HEK293T (cell line): ENCODE measurements around the gene BGN.

ENCODE experiments used
- CTCF ChIA-PET: fragments of 350-600 bp; formaldehyde crosslinking; extraction: SDS; loops from one replicate; lab custom pipeline; 2021; ENCODE audit warnings: antibody characterized with exemption, inconsistent platforms; lab: Yijun Ruan, JAX
- POLR2A ChIA-PET: fragments of 350-600 bp; formaldehyde crosslinking; extraction: SDS; loops from one replicate; lab custom pipeline; 2020; ENCODE audit warnings: antibody characterized with exemption, inconsistent platforms; lab: Yijun Ruan, JAX
- DNase-seq: peaks from one replicate; pipeline ENCODE4 v3.0.0; 2012; ENCODE audit warnings: mixed read lengths; ENCODE audit errors: extremely low spot score
- ARNT ChIP-seq: fragments of 450-650 bp; IDR thresholded peaks from 2 replicates; pipeline ENCODE4 v1.6.1; 2017; ENCODE audit warnings: mild to moderate bottlenecking
- BHLHE40 ChIP-seq: fragments of 450-650 bp; IDR thresholded peaks from 2 replicates; pipeline ENCODE4 v1.6.1; 2016; ENCODE audit warnings: mild to moderate bottlenecking, moderate library complexity, borderline replicate concordance
- CTBP1 ChIP-seq: fragments of 450-650 bp; IDR thresholded peaks from 2 replicates; pipeline ENCODE4 v1.6.1; 2016; ENCODE audit warnings: borderline replicate concordance
- ELF4 ChIP-seq: fragments of 450-650 bp; IDR thresholded peaks from 2 replicates; pipeline ENCODE4 v1.6.1; 2017; ENCODE audit warnings: antibody characterized with exemption
- FOXA1 ChIP-seq: fragments of 450-650 bp; IDR thresholded peaks from 2 replicates; pipeline ENCODE4 v1.6.1; 2016; ENCODE audit warnings: mild to moderate bottlenecking
- FOXK2 ChIP-seq: fragments of 450-650 bp; IDR thresholded peaks from 2 replicates; pipeline ENCODE4 v1.6.1; 2016; ENCODE audit warnings: mild to moderate bottlenecking
- FOXM1 ChIP-seq: fragments of 450-650 bp; IDR thresholded peaks from 2 replicates; pipeline ENCODE4 v1.6.1; 2017; ENCODE audit warnings: mild to moderate bottlenecking, borderline replicate concordance
- HDGF ChIP-seq: fragments of 450-650 bp; IDR thresholded peaks from 2 replicates; pipeline ENCODE4 v1.6.1; 2017; ENCODE audit warnings: antibody characterized with exemption, borderline replicate concordance
- L3MBTL2 ChIP-seq: fragments of 450-650 bp; conservative IDR thresholded peaks from 2 replicates; pipeline ENCODE4 v1.6.1; 2016; ENCODE audit warnings: mild to moderate bottlenecking
- LEF1 ChIP-seq: fragments of 450-650 bp; IDR thresholded peaks from 2 replicates; pipeline ENCODE4 v1.6.1; 2017; ENCODE audit warnings: mild to moderate bottlenecking, borderline replicate concordance
- PKNOX1 ChIP-seq: fragments of 450-650 bp; IDR thresholded peaks from 2 replicates; pipeline ENCODE4 v1.6.1; 2016
- SP1 ChIP-seq: fragments of 450-650 bp; IDR thresholded peaks from 2 replicates; pipeline ENCODE4 v1.6.1; 2017
- SUZ12 ChIP-seq: fragments of 450-650 bp; IDR thresholded peaks from 2 replicates; pipeline ENCODE4 v1.6.1; 2016; ENCODE audit warnings: mild to moderate bottlenecking
- TARDBP ChIP-seq: fragments of 450-650 bp; IDR thresholded peaks from 2 replicates; pipeline ENCODE4 v1.6.1; 2016
- ZNF384 ChIP-seq: fragments of 450-650 bp; IDR thresholded peaks from 2 replicates; pipeline ENCODE4 v1.6.1; 2016

The BGN gene

DNA sequence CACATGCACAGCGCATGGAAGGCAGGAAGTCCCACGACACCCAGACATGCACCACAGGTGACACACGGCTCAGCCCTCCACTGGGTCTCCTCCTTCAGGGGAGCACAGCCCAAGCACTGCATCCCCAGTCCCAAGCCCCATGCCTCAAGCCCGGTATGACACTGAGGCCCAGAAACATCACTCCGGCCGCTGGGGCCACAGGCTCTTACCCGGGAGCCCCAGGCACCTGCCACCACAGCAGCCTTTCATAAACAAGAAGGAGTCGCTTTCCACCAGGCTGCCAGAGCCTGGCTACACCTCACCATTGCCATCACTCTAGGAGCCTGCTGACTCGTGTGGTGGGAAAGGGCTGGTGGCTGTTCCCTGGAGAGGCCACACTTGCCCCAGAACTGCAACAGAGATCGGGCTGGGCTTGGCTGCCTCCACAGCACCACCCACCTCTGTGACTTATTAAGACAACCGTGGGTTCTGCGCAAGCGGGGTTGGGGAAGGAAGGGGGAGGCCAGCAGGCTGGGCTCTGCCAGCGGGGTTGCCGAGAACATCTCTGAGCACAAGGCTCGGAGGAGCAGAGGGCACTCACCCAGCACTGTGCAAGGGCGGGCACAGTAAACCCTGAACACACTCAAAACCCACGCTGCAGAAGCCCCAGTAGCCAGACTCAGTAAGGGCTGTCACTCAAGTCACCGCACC, 28.9 kb upstream of the BGN start:
- no peak for DNase-seq
- no peak for TF ChIP-seq TARDBP
- no peak for TF ChIP-seq ELF4
- no peak for TF ChIP-seq LEF1
- ChIA-PET POLR2A (no interaction called here), CTCF (no interaction called here)

DNA sequence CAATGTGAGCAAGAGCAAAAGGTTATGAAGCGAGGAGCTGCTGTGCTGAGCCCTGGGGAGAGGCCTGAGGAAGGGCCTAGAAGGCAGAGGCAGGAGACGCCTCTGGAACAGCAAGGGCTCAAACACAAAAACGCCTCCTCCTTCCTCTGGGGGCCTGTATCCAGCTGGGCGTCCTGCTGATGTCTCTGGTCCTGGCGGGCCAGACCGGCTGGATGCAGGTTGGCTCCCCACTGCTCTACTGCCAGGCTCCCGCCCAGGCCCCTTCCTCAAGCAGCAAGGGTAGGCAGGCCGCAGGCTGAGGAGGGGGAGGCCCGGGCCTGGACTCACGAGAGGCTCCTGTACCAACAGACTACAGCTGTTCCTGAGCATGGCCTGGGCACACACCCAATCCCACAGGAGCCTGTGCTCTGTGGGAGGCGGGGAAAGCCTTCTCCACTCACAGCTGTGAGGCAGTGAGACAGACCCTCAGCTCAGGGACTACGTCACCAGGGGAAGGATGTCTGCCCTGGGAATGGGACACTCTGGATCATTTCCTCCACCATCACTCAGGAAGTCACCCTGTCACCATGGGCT, 26.7 kb upstream of the BGN start:
- no peak for DNase-seq

DNA sequence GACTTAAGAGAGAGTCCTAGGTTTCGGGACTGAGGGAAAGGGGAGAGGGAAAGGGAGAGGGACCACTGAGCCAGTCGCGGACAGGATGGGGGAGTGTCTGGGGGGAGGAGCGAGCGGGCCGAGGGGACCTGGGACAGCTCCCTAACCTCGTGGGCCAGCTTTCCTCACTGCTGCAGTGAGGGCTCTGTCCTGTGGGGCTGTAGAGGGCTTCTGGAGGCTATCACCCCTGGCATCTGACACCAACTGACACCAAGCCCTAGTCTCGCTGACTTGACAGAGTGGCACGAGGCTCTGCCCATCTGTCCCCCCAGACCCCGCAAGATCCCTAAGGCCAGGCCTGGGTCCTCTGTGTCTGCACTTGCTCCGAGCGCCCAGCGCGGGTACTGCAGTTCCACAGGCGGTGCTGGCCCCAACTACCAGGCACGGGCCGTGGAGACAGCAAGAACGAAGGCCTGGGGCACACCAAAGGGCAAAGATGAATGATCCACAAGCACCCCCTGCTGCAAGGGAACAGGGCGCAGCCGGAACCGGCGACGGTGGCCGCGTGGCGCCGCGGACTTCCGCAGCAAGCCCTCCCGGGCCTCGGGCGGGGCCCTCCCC, 24.9 kb upstream of the BGN start:
- no peak for TF ChIP-seq PKNOX1
- TF ChIP-seq ARNT = no peak
- no peak for TF ChIP-seq SUZ12
- TF ChIP-seq SP1 = no peak
- TF ChIP-seq HDGF = no peak
- TF ChIP-seq BHLHE40 = no peak
- TF ChIP-seq FOXA1 = no peak
- TF ChIP-seq CTBP1 = no peak
- ChIA-PET CTCF (interaction anchor here (0.8 to 3.2 kb wide), 5 partner anchors 9 to 41 kb away, joined by 4 to 17 read pairs (median 5); no protein-coding TSS in a partner anchor), POLR2A (interaction anchor here (0.6 kb wide), 1 partner anchor 9 kb away, joined by 3 read pairs; no protein-coding TSS in a partner anchor)
- peak; percentile 41 for DNase-seq

More for the DNA sequence above, 26.7 kb upstream of the BGN start:
- TF ChIP-seq CTBP1 (no peak), HDGF (no peak), ARNT (no peak), FOXK2 (no peak), SUZ12 (no peak), LEF1 (no peak)
- ChIA-PET POLR2A (no interaction called here), CTCF (no interaction called here)

GRCh38 chrX:153470411-153471363, 24.1 kb upstream of the BGN start, which contains the start of gene HAUS7:
HAUS7 (minus strand) TSS chrX:153470576; CDS start chrX:153470557, 19 bp downstream.
- peak; percentile 97 for DNase-seq
- ChIA-PET CTCF (interaction anchor here (0.8 to 3.2 kb wide), 6 partner anchors 9 to 41 kb away, joined by 4 to 17 read pairs (median 5); no protein-coding TSS in a partner anchor), POLR2A (no interaction called here)
- TF ChIP-seq PKNOX1 (peak; percentile 98), HDGF (no peak), L3MBTL2 (peak; percentile 81)

GRCh38 chrX:153471663-153472280, 23.0 kb upstream of the BGN start:
- POLR2A ChIA-PET = no interaction called here
- CTCF ChIA-PET = interaction anchor here (0.6 to 3.2 kb wide), 6 partner anchors 11 to 134 kb away, joined by 3 to 17 read pairs (median 4); no protein-coding TSS in a partner anchor
- DNase-seq = no peak
- TF ChIP-seq ZNF384 = no peak
- TF ChIP-seq BHLHE40 = no peak
- no peak for TF ChIP-seq TARDBP
- TF ChIP-seq LEF1 = no peak
- TF ChIP-seq ARNT = no peak

DNA sequence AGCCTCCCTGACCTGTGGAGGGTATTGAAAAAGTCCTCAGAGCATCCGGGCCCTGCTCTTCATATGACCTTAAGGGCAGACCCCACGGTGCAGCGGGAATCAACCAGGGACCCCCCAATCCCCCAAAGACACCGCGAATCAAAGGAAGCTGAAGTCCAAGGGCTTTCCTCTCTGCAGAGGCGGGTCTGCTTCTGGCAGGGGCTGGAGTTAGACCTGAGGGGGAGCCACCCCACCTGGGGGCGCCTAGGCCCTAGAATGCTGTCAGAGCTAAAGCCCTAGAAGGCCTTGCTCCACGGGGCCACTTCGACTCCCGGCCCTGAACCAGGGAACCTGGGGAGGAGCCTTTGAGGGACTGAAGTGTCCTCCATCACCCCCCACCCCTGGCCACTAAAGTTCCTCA, 21.7 kb upstream of the BGN start:
- TF ChIP-seq ELF4 = no peak
- CTCF ChIA-PET = interaction anchor here (3.2 kb wide), 1 partner anchor 13 kb away, joined by 16 read pairs; no protein-coding TSS in a partner anchor
- DNase-seq = no peak
- POLR2A ChIA-PET = no interaction called here

- DNase-seq = no peak
- ChIA-PET CTCF (no interaction called here), POLR2A (no interaction called here)
- TF ChIP-seq FOXM1 (no peak), L3MBTL2 (no peak), SUZ12 (no peak), PKNOX1 (no peak), LEF1 (no peak), FOXA1 (no peak), ARNT (no peak), CTBP1 (no peak), HDGF (no peak)
These were observed 20.5 kb upstream of the BGN start for GRCh38 chrX:153474266-153474665.
